ENCODE results near the gene GAL3ST1. TPM values are rescaled to one million over a fixed set of nuclear protein-coding genes. Genes with fewer than 3 reads are reported as not detected.
"Not testable (repeated sequence)": the region's sequence is repeated elsewhere in the genome, so short reads cannot be mapped to it uniquely, and the experiment has no call there.

The GAL3ST1 gene
- total and polyA plus RNA-seq, 2 experiments from 2014 or later: 11.4 to 17.1 TPM

DNA sequence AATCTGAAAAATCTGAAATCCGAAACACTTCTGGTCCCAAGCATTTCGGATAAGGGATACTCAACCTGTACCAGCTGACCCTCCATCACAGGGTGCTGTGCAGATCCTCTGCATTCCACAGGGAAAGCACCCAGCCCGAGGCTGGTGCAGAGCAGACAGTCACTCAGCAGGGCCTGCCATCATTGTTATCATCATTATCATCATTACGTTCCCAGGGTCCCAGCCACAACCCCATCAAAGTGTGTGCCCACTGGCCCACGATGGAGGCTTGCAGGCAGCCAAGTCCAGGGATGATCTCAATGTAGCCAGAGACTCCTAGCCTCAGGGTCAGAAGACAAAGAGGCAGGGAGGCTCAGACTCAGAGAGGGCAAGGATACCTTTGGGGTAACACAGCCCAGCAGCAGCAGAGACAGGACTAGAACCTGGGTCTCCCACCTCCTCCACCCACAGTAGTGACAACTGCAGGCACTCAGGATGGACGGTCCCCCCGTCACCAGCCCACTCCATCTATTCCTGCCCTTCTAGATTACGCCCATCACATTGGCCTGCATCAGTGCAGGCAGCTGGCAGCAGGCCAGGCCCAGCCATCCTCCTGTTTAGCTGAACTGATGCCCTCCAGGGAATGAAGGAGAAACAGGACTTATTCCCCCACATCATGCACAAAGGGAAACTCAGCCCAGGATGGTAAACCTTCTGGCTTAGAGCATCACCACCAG, 10.3 kb downstream of the GAL3ST1 start:
- TF ChIP-seq EZH2 (IDR thresholded peaks at IDR 0.05; ENCODE audit: borderline replicate concordance) (no peak), EZH2phosphoT487 (IDR thresholded peaks at IDR 0.05; ENCODE audit: low read depth, severe bottlenecking, unreplicated experiment) (no peak)
- TF ChIP-seq, protein P1, sequence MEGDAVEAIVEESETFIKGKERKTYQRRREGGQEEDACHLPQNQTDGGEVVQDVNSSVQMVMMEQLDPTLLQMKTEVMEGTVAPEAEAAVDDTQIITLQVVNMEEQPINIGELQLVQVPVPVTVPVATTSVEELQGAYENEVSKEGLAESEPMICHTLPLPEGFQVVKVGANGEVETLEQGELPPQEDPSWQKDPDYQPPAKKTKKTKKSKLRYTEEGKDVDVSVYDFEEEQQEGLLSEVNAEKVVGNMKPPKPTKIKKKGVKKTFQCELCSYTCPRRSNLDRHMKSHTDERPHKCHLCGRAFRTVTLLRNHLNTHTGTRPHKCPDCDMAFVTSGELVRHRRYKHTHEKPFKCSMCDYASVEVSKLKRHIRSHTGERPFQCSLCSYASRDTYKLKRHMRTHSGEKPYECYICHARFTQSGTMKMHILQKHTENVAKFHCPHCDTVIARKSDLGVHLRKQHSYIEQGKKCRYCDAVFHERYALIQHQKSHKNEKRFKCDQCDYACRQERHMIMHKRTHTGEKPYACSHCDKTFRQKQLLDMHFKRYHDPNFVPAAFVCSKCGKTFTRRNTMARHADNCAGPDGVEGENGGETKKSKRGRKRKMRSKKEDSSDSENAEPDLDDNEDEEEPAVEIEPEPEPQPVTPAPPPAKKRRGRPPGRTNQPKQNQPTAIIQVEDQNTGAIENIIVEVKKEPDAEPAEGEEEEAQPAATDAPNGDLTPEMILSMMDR (IDR thresholded peaks at IDR 0.05; ENCODE audit: poor library complexity): no peak
- Histone ChIP-seq H3K9me3 (ENCODE audit: low read depth) (no peaks in the 10 kb centered on the region), H3K4me3 (no peak overlapping the region), H3K4me1 (ENCODE audit: insufficient read depth) (peaks cover 7% of the 10 kb centered on the region), H3K79me2 (no peaks in the 10 kb centered on the region), H4K20me1 (ENCODE audit: insufficient read depth, poor library complexity, severe bottlenecking) (no peaks in the 10 kb centered on the region), H2AFZ (no peak overlapping the region), H3K36me3 (replicated peaks; ENCODE audit: insufficient read depth, low read depth) (no peaks in the 10 kb centered on the region), H3K4me2 (no peak overlapping the region), H3K27ac (no peak overlapping the region), H3K9me2 (replicated peaks; ENCODE audit: insufficient read depth) (no peaks in the 10 kb centered on the region), H3K27me3 (no peaks in the 10 kb centered on the region)
- 86% methylated on average over 8 of the region's 8 CpGs for WGBS (ENCODE audit: low lambda C conversion rate, missing lambda C conversion rate)
- no peak for DNase-seq (ENCODE audit: low spot score)

DNA sequence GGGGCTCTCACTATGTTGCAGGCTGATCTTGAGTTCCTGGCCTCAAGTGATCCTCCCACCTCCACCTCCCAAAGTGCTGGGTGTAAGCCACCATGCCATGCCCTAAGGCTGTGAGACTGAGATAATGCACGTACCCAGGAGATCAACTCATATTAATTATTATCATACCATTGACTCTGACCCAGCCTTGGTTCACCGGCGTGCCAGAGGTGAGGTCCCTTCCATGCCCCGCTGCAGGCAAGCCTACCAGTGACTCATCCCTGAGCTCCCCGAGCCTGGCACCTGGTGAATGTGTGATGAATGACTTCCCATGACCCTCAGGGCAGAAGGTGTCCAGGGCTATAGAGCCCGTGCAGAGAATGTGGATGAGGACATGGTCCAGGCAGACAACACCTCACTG, 12.1 kb downstream of the GAL3ST1 start:
- TF ChIP-seq, protein P1 (IDR thresholded peaks at IDR 0.05; ENCODE audit: poor library complexity): no peak
- TF ChIP-seq EZH2phosphoT487 (IDR thresholded peaks at IDR 0.05; ENCODE audit: low read depth, severe bottlenecking, unreplicated experiment) (no peak), EZH2 (IDR thresholded peaks at IDR 0.05; ENCODE audit: borderline replicate concordance) (no peak)
- Histone ChIP-seq H3K4me3 (no peak overlapping the region), H4K20me1 (ENCODE audit: insufficient read depth, poor library complexity, severe bottlenecking) (no peaks in the 10 kb centered on the region), H3K79me2 (no peaks in the 10 kb centered on the region), H3K9me3 (ENCODE audit: low read depth) (no peaks in the 10 kb centered on the region), H3K27ac (no peak overlapping the region), H3K4me1 (ENCODE audit: insufficient read depth) (peaks cover 7% of the 10 kb centered on the region), H3K9me2 (replicated peaks; ENCODE audit: insufficient read depth) (no peaks in the 10 kb centered on the region), H2AFZ (no peak overlapping the region), H3K27me3 (no peaks in the 10 kb centered on the region), H3K36me3 (replicated peaks; ENCODE audit: insufficient read depth, low read depth) (no peaks in the 10 kb centered on the region), H3K4me2 (no peak overlapping the region)
- DNase-seq (ENCODE audit: low spot score): no peak
- WGBS (ENCODE audit: low lambda C conversion rate, missing lambda C conversion rate): 91% methylated on average over 6 of the region's 6 CpGs

DNA sequence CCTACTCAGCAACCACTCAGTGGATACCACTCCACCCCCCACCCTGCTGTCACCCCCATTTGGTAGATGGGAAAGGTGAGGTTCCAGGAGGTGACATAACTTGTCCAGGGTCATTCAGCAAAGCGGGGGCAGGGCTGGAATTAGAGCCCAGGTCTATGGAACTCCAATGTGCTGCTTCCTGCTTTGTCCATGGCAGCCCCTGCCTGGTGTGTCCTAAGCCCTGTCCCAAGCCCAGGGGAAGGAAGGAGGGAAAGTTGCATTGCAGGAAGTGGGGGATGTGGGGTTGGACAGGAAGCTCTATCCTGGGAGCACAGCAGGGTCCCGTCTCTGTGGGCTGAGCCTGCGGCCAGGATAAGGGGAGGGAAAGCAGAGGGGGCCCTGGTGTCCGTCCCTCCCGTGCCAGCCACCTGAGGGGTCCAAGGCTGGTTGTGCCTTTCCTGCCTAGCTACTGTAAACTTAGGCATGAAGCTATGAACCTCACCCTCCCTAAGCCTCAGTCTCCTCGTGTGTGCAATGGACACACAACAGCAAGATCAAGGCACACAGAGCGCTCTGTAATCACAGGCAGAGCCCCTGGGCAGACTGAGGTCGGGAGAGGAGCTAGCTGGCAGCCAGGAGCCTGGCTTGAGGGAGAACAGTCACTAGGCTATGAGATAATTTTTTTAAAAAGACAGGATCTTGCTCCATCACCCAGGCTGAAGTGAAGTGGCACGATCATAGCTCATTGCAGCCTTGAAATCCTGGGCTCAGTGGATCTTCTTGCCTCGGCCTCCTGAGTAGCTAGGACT, 12.9 kb downstream of the GAL3ST1 start:
- H3K27ac ChIP-seq: no peak overlapping the region
- DNase-seq (ENCODE audit: low spot score): no peak
- no peaks in the 10 kb centered on the region for H3K9me3 ChIP-seq (ENCODE audit: low read depth)
- TF ChIP-seq EZH2phosphoT487 (IDR thresholded peaks at IDR 0.05; ENCODE audit: low read depth, severe bottlenecking, unreplicated experiment) (no peak), EZH2 (IDR thresholded peaks at IDR 0.05; ENCODE audit: borderline replicate concordance) (no peak)
- TF ChIP-seq, protein P1 (IDR thresholded peaks at IDR 0.05; ENCODE audit: poor library complexity): no peak
- peaks cover 7% of the 10 kb centered on the region for H3K4me1 ChIP-seq (ENCODE audit: insufficient read depth)
- H3K4me2 ChIP-seq: no peak overlapping the region
- no peak overlapping the region for H3K4me3 ChIP-seq
- no peaks in the 10 kb centered on the region for H3K27me3 ChIP-seq
- no peaks in the 10 kb centered on the region for H3K79me2 ChIP-seq
- no peaks in the 10 kb centered on the region for H3K9me2 ChIP-seq (replicated peaks; ENCODE audit: insufficient read depth)
- H4K20me1 ChIP-seq (ENCODE audit: insufficient read depth, poor library complexity, severe bottlenecking): no peaks in the 10 kb centered on the region
- H3K36me3 ChIP-seq (replicated peaks; ENCODE audit: insufficient read depth, low read depth): no peaks in the 10 kb centered on the region
- no peak overlapping the region for H2AFZ ChIP-seq
- 73% methylated on average over 10 of the region's 10 CpGs for WGBS (ENCODE audit: low lambda C conversion rate, missing lambda C conversion rate)

DNA sequence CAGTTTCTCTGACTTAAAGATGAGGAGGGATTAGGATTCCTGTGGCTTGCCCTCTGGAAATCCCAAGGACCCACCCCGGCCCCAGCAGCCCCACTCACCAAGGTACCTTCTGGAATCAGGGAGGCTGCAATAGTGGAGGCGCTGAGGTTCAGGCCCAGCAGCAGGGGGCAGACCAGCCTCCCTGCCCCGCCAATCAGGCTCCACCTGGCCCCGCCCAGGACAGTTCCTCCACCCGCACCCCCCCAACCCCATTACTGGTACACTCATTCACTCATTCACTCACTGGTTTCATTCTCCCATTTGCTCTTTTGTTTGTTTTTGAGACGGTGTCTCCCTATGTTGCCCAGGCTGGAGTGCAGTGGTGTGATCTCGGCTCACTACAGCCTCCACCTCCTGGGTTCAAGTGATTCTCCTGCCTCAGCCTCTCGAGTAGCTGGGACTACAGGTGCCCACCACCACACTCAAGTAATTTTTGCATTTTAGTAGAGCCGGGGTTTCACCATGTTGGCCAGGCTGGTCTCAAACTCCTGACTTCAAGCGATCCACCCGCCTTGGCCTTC, 13.7 kb downstream of the GAL3ST1 start:
- not testable (repeated sequence) for H3K4me2 ChIP-seq; DNase-seq (ENCODE audit: low spot score); H3K4me1 ChIP-seq (ENCODE audit: insufficient read depth); H3K27me3 ChIP-seq; H3K4me3 ChIP-seq; H3K9me3 ChIP-seq (ENCODE audit: low read depth); H3K79me2 ChIP-seq; H3K27ac ChIP-seq; H3K9me2 ChIP-seq (replicated peaks; ENCODE audit: insufficient read depth); H3K36me3 ChIP-seq (replicated peaks; ENCODE audit: insufficient read depth, low read depth); H2AFZ ChIP-seq; H4K20me1 ChIP-seq (ENCODE audit: insufficient read depth, poor library complexity, severe bottlenecking)
- WGBS (ENCODE audit: low lambda C conversion rate, missing lambda C conversion rate): 94% methylated on average over 10 of the region's 11 CpGs
